IMR-90 (cell line): ENCODE results near the gene TAF1D. TPM values are rescaled to one million over a fixed set of nuclear protein-coding genes. Genes with fewer than 3 reads are reported as not detected.

Experiments
- ATAC-seq: fragments of 200-7000 bp; cut with Tn5 transposase; 2 replicates; pipeline ENCODE4 v1.9.1; 2020; ENCODE audit warnings: low read depth, mild to moderate bottlenecking, moderate library complexity
- BruUV-seq: library from RNA; stranded (reverse); fragments of 400-500 nt; replicated peaks from 2 replicates; lab custom pipeline; 2021; lab: Mats Ljungman, UMichigan
- CTCF ChIA-PET: fragments of 300-600 bp; formaldehyde crosslinking; extraction: SDS; loops from one replicate; lab custom pipeline; 2021; ENCODE audit warnings: antibody characterized with exemption; lab: Yijun Ruan, JAX
- POLR2A ChIA-PET: fragments of 300-600 bp; sonication (Branson Sonifier 250); formaldehyde crosslinking; loops from one replicate; lab custom pipeline; 2022; ENCODE audit warnings: antibody characterized with exemption; ENCODE audit not compliant: unreplicated experiment; lab: Charles Lee
- DNase-seq: peaks from one replicate; pipeline ENCODE4 v3.0.0; 2013
- H2AFZ ChIP-seq: replicated peaks from 2 replicates; pipeline ENCODE3; 2013; ENCODE audit warnings: low read length, mild to moderate bottlenecking; ENCODE audit not compliant: poor library complexity
- H2AK5ac ChIP-seq: 2 replicates; pipeline ENCODE4 v1.6.1; 2013; ENCODE audit warnings: low read depth, low read length, inconsistent platforms
- H2AK9ac ChIP-seq: replicated peaks from 2 replicates; pipeline ENCODE3; 2013; ENCODE audit warnings: mild to moderate bottlenecking, low read depth, low read length, moderate library complexity; ENCODE audit not compliant: poor library complexity
- H2BK120ac ChIP-seq: 2 replicates; pipeline ENCODE4 v1.6.1; 2013; ENCODE audit warnings: low read depth, low read length, inconsistent platforms
- H2BK15ac ChIP-seq: 3 replicates; pipeline ENCODE4 v1.6.1; 2013; ENCODE audit warnings: low read depth, low read length, inconsistent platforms
- H2BK20ac ChIP-seq: 2 replicates; pipeline ENCODE4 v1.6.1; 2013; ENCODE audit warnings: low read depth, mild to moderate bottlenecking, inconsistent platforms, low read length, moderate library complexity
- H2BK5ac ChIP-seq: 2 replicates; pipeline ENCODE4 v1.6.1; 2013; ENCODE audit warnings: mild to moderate bottlenecking, low read depth, low read length, inconsistent platforms; ENCODE audit not compliant: poor library complexity, severe bottlenecking
- H3K14ac ChIP-seq: replicated peaks from 2 replicates; pipeline ENCODE4 v1.6.1; 2013; ENCODE audit warnings: low read depth, low read length, inconsistent platforms
- H3K18ac ChIP-seq: 2 replicates; pipeline ENCODE4 v1.6.1; 2013; ENCODE audit warnings: low read depth, low read length, control low read depth
- H3K23ac ChIP-seq: 2 replicates; pipeline ENCODE4 v1.6.1; 2013; ENCODE audit warnings: low read depth, low read length, inconsistent platforms
- H3K27ac ChIP-seq: 2 replicates; pipeline ENCODE4 v1.5.1; 2013; ENCODE audit warnings: mild to moderate bottlenecking, control low read depth, low read length; ENCODE audit not compliant: insufficient read depth
- H3K27me3 ChIP-seq: 2 replicates; pipeline ENCODE4 v1.6.1; 2013; ENCODE audit warnings: low read length; ENCODE audit not compliant: control insufficient read depth, insufficient read depth
- H3K36me3 ChIP-seq: 2 replicates; pipeline ENCODE4 v1.6.1; 2013; ENCODE audit warnings: low read length, mixed read lengths; ENCODE audit not compliant: control insufficient read depth, insufficient read depth
- H3K4ac ChIP-seq: 2 replicates; pipeline ENCODE4 v1.6.1; 2013; ENCODE audit warnings: low read depth, low read length, inconsistent platforms
- H3K4me1 ChIP-seq: 2 replicates; pipeline ENCODE4 v1.6.1; 2013; ENCODE audit warnings: low read length, mixed read lengths; ENCODE audit not compliant: control insufficient read depth, insufficient read depth
- H3K4me2 ChIP-seq: 2 replicates; pipeline ENCODE4 v1.6.1; 2013; ENCODE audit warnings: low read depth, mild to moderate bottlenecking, control low read depth, low read length, moderate library complexity
- H3K4me3 ChIP-seq: 2 replicates; pipeline ENCODE4 v1.5.1; 2013; ENCODE audit warnings: low read depth, mild to moderate bottlenecking, control low read depth, low read length, moderate library complexity; ENCODE audit not compliant: insufficient read depth
- H3K56ac ChIP-seq: 2 replicates; pipeline ENCODE4 v1.6.1; 2013; ENCODE audit warnings: low read length, inconsistent platforms; ENCODE audit not compliant: insufficient read depth; ENCODE audit errors: extremely low read depth
- H3K79me1 ChIP-seq, 2 experiments: 2 replicates each; pipeline ENCODE4 v1.6.1; 2013; ENCODE audit warnings: low read length in 2 of 2, inconsistent platforms in 1 of 2, low read depth in 1 of 2
- H3K9ac ChIP-seq: 2 replicates; pipeline ENCODE4 v1.6.1; 2013; ENCODE audit warnings: low read depth, low read length, control low read depth
- H3K9me1 ChIP-seq: 2 replicates; pipeline ENCODE4 v1.6.1; 2013; ENCODE audit warnings: low read length, inconsistent platforms; ENCODE audit not compliant: insufficient read depth
- H3K9me3 ChIP-seq: 2 replicates; pipeline ENCODE4 v1.6.1; 2013; ENCODE audit warnings: low read length; ENCODE audit not compliant: control insufficient read depth, insufficient read depth
- H4K20me1 ChIP-seq: 2 replicates; pipeline ENCODE4 v1.6.1; 2013; ENCODE audit warnings: low read length, inconsistent platforms; ENCODE audit not compliant: insufficient read depth
- H4K5ac ChIP-seq: 2 replicates; pipeline ENCODE4 v1.6.1; 2013; ENCODE audit warnings: mild to moderate bottlenecking, low read depth, low read length, control low read depth
- H4K8ac ChIP-seq, 2 experiments: 2 replicates each; pipeline ENCODE4 v1.6.1; 2013; ENCODE audit warnings: low read depth in 2 of 2, low read length in 2 of 2, control low read depth in 1 of 2, inconsistent platforms in 1 of 2
- H4K91ac ChIP-seq: 2 replicates; pipeline ENCODE4 v1.6.1; 2013; ENCODE audit warnings: low read depth, low read length, inconsistent platforms; ENCODE audit not compliant: insufficient read depth
- FOS ChIP-seq: fragments of 150-350 bp; IDR thresholded peaks from 2 replicates; pipeline ENCODE4 v1.6.1; 2016; ENCODE audit warnings: low read depth, low read length
- MAFK ChIP-seq: IDR thresholded peaks from 2 replicates; pipeline ENCODE4 v1.6.1; 2012; ENCODE audit warnings: low read depth, low read length, improper control_type of control experiment
- MAZ ChIP-seq: IDR thresholded peaks from 2 replicates; pipeline ENCODE4 v1.6.1; 2012; ENCODE audit warnings: low read depth, mild to moderate bottlenecking, low read length, improper control_type of control experiment, moderate library complexity, borderline replicate concordance
- MXI1 ChIP-seq: IDR thresholded peaks from 2 replicates; pipeline ENCODE4 v1.6.1; 2012; ENCODE audit warnings: low read depth, mild to moderate bottlenecking, low read length, moderate library complexity, borderline replicate concordance
- NFE2L2 ChIP-seq: fragments of 150-350 bp; IDR thresholded peaks from 2 replicates; pipeline ENCODE4 v1.6.1; 2016; ENCODE audit warnings: low read depth, mild to moderate bottlenecking, low read length
- POLR2A ChIP-seq: IDR thresholded peaks from 2 replicates; pipeline ENCODE4 v1.6.1; 2012; ENCODE audit warnings: mild to moderate bottlenecking, low read depth, low read length
- RAD21 ChIP-seq: IDR thresholded peaks from 2 replicates; pipeline ENCODE4 v1.6.1; 2012; ENCODE audit warnings: low read length, improper control_type of control experiment
- RCOR1 ChIP-seq: IDR thresholded peaks from 2 replicates; pipeline ENCODE4 v1.6.1; 2012; ENCODE audit warnings: mild to moderate bottlenecking, low read length, improper control_type of control experiment; ENCODE audit not compliant: insufficient replicate concordance
- RFX5 ChIP-seq: IDR thresholded peaks from 2 replicates; pipeline ENCODE4 v1.8.0; 2012; ENCODE audit warnings: low read depth, mild to moderate bottlenecking, low read length, moderate library complexity
- SMC3 ChIP-seq: fragments of 150-350 bp; IDR thresholded peaks from 2 replicates; pipeline ENCODE4 v1.6.1; 2016; ENCODE audit warnings: low read depth, mild to moderate bottlenecking, antibody characterized with exemption, low read length, moderate library complexity
- WGBS, 2 experiments: methylation state at CpG; one replicate each; pipeline versions ENCODE4 v1.1.5 to v1.1.7; 2013; ENCODE audit warnings: missing lambda C conversion rate in 2 of 2; ENCODE audit not compliant: insufficient read length in 1 of 2; ENCODE audit errors: extremely low coverage in 2 of 2; 5-methylcytosine and 5-hydroxymethylcytosine counted together
- dilution Hi-C: fragments of 300-500 bp; cut with HindIII; formaldehyde crosslinking; loops from one replicate; pipeline ENCODE4 v1.14.3; 2018; ENCODE audit warnings: low sequenced_read_pairs; ENCODE audit not compliant: unreplicated experiment
- in situ Hi-C: fragments of 300-500 bp; cut with MboI; formaldehyde crosslinking; loops from 3 replicates; pipeline ENCODE4 v1.14.3; 2019; ENCODE audit warnings: low sequenced_read_pairs, inconsistent platforms, mixed read lengths
- intact Hi-C: fragments of 100-400 bp; cut with micrococcal nuclease; formaldehyde crosslinking; loops from 2 replicates; pipeline ENCODE4 v1.10.0; 2022
- polyA plus RNA-seq, 3 experiments: library from polyadenylated mRNA; depleted of rRNA; stranded (reverse); fragments of >200 nt; gene quantifications; 2 replicates each; pipeline ENCODE4 v1.2.3, GENCODE V29; 2012; ENCODE audit warnings: low replicate concordance in 1 of 3
- total RNA-seq: library from RNA; depleted of rRNA; stranded (reverse); fragments of >200 nt; gene quantifications from 2 replicates; pipeline ENCODE4 v1.2.3, GENCODE V29; 2012
- TF ChIP-seq, protein P1 (sequence below): fragments of 150-350 bp; IDR thresholded peaks from 2 replicates; pipeline ENCODE4 v1.6.1; 2016; ENCODE audit warnings: low read depth, mild to moderate bottlenecking, low read length, moderate library complexity, borderline replicate concordance
- TF ChIP-seq, protein P2 (sequence below): conservative IDR thresholded peaks from 2 replicates; pipeline ENCODE4 v1.5.1; 2012; ENCODE audit warnings: mild to moderate bottlenecking, low read depth, low read length, improper control_type of control experiment

The TAF1D gene
- total and polyA plus RNA-seq, 2 of the 4 experiments (the other 2 are of a cell fraction), result 56.8 to 133 TPM

DNA sequence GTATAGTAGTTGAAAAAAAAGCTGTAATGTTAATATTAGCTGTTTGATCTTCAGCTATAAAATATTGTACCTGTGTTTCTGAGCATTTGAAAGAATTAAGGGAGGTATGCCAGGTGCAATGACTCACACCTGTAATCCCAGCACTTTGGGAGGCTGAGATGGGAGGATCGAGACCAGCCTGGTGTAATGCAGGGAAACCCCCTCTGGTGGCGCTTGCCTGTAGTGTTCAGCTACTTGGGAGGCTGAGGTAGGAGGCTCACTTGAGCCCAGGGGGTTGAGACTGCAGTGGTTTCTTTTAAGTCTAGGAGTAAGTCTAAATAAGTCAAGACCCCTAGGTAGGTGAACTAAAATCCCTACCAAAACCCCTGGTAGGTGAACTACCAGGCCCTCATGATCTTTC is 37.1 kb downstream of the TAF1D start:
- Histone ChIP-seq H3K9me3 (peaks cover 2% of the 10 kb centered on the region), H3K23ac (no peak overlapping the region), H2BK15ac (no peak overlapping the region), H2BK5ac (no peak overlapping the region), H3K36me3 (peaks cover 16% of the 10 kb centered on the region), H3K14ac (no peak overlapping the region), H2AFZ (no peak overlapping the region), H2AK9ac (no peak overlapping the region), H3K9me1 (no peaks in the 10 kb centered on the region), H3K4me1 (no peaks in the 10 kb centered on the region), H3K18ac (no peak overlapping the region), H2BK20ac (no peak overlapping the region), H2BK120ac (no peak overlapping the region), H3K4me2 (no peak overlapping the region), H3K27me3 (no peaks in the 10 kb centered on the region), H3K4me3 (no peak overlapping the region), H2AK5ac (no peak overlapping the region), H3K56ac (no peak overlapping the region), H4K8ac (no peak overlapping the region), H4K20me1 (no peaks in the 10 kb centered on the region), H3K4ac (no peak overlapping the region), H3K9ac (no peak overlapping the region), H3K79me1 (peaks cover 4 to 6% of the 10 kb centered on the region in 2 experiments; a peak in 3 of 4 replicates), H4K91ac (no peak overlapping the region), H4K5ac (no peak overlapping the region), H3K27ac (no peak overlapping the region)
- no CpG with 5 or more reads among the region's 2 CpGs for WGBS, 2 experiments
- ATAC-seq, result no peak
- ChIA-PET CTCF (interaction anchor here (0.6 kb wide), 1 partner anchor 223 kb away, joined by 4 read pairs; no protein-coding TSS in a partner anchor), POLR2A (no interaction called here)
- TF ChIP-seq POLR2A (no peak), SMC3 (no peak), RCOR1 (no peak), MAFK (no peak), FOS (no peak), RFX5 (no peak), NFE2L2 (no peak), MAZ (no peak), RAD21 (no peak), MXI1 (no peak)
- TF ChIP-seq, protein P1, sequence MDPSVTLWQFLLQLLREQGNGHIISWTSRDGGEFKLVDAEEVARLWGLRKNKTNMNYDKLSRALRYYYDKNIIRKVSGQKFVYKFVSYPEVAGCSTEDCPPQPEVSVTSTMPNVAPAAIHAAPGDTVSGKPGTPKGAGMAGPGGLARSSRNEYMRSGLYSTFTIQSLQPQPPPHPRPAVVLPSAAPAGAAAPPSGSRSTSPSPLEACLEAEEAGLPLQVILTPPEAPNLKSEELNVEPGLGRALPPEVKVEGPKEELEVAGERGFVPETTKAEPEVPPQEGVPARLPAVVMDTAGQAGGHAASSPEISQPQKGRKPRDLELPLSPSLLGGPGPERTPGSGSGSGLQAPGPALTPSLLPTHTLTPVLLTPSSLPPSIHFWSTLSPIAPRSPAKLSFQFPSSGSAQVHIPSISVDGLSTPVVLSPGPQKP, result no peak
- TF ChIP-seq, protein P2, sequence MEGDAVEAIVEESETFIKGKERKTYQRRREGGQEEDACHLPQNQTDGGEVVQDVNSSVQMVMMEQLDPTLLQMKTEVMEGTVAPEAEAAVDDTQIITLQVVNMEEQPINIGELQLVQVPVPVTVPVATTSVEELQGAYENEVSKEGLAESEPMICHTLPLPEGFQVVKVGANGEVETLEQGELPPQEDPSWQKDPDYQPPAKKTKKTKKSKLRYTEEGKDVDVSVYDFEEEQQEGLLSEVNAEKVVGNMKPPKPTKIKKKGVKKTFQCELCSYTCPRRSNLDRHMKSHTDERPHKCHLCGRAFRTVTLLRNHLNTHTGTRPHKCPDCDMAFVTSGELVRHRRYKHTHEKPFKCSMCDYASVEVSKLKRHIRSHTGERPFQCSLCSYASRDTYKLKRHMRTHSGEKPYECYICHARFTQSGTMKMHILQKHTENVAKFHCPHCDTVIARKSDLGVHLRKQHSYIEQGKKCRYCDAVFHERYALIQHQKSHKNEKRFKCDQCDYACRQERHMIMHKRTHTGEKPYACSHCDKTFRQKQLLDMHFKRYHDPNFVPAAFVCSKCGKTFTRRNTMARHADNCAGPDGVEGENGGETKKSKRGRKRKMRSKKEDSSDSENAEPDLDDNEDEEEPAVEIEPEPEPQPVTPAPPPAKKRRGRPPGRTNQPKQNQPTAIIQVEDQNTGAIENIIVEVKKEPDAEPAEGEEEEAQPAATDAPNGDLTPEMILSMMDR, result no peak
- DNase-seq, result no peak
- dilution Hi-C loops, result no loop called here
- in situ Hi-C loops, result no loop called here
- BruUV-seq, result no TSS peak
- intact Hi-C loops, result no loop called here
